Glomerular endothelial cell (primary cell): ENCODE results near the gene ZNF738. TPM values are rescaled to one million over a fixed set of nuclear protein-coding genes. Genes with fewer than 3 reads are reported as not detected.

Source experiments
- DNase-seq: peaks from one replicate; pipeline ENCODE4 v3.0.0-alpha.2; 2011; ENCODE audit warnings: low read depth, low spot score; ENCODE audit errors: extremely low read depth
- total RNA-seq: library from RNA; depleted of rRNA; stranded (reverse); fragments of >200 nt; gene quantifications from 2 replicates; pipeline ENCODE4 v1.2.3, GENCODE V29; 2015

Gene ZNF738
- total RNA-seq, 1 donor from 2014 or later, result 12.1 TPM

- DNase-seq, result no peak
Measured at GRCh38 chr19:21422244-21422643, 63.4 kb downstream of the ZNF738 start.

GRCh38 chr19:21423057-21424041 lies 64.5 kb downstream of the ZNF738 start:
- no peak for DNase-seq

Other genes with a start within 250 kb of the ZNF738 start
- 3.8 and 4.6 TPM in 2 replicates for gene ZNF431, start 217.0 kb upstream of the ZNF738 start, total RNA-seq
- 6.2 and 10.6 TPM in 2 replicates for gene ZNF708, start 29.6 kb upstream of the ZNF738 start, total RNA-seq
- 3.5 and 11.4 TPM in 2 replicates for gene ZNF493, start 38.1 kb downstream of the ZNF738 start, total RNA-seq
- gene ZNF429, start 146.6 kb downstream of the ZNF738 start, total RNA-seq, result 3.9 and 5.4 TPM in 2 replicates